Stimulated activated CD4-positive, alpha-beta T cell treated with anti-CD3 and anti-CD28 coated beads, Interleukin-4, amount 100 ng/mL, for 4 hours (primary cell): ENCODE data around the gene KDM3B.
A peak's percentile ranks its signal among the peaks of the same experiment; 100 is the strongest.
"Not testable (repeated sequence)": the region's sequence is repeated elsewhere in the genome, so short reads cannot be mapped to it uniquely, and the experiment has no call there.

Source experiments
- DNase-seq, 2 experiments: peaks; one replicate each; pipeline ENCODE4 v3.0.0-alpha.2; 2020

Gene KDM3B

GRCh38 chr5:138351056-138351455 is 1.4 kb upstream of the KDM3B start:
- no peak for DNase-seq

- no peak for DNase-seq
Measured at GRCh38 chr5:138351517-138351916, 968 bp upstream of the KDM3B start.

- DNase-seq, result peak; percentile 65 to 68
Measured at GRCh38 chr5:138352722-138353559, 456 bp downstream of the KDM3B start.

- DNase-seq, result no peak
Measured at GRCh38 chr5:138353560-138354080, 1.1 kb downstream of the KDM3B start.

- no peak for DNase-seq
Measured at GRCh38 chr5:138354387-138354786, 1.9 kb downstream of the KDM3B start.

GRCh38 chr5:138354926-138355378 is 2.5 kb downstream of the KDM3B start:
- peak; percentile 20 to 48 for DNase-seq

- DNase-seq, result no peak
Measured at GRCh38 chr5:138359621-138360020, 7.1 kb downstream of the KDM3B start.

- no peak for DNase-seq
Measured at GRCh38 chr5:138360941-138361452, 8.5 kb downstream of the KDM3B start.

- no peak for DNase-seq
Measured at GRCh38 chr5:138364576-138364975, 12.1 kb downstream of the KDM3B start.

- no peak for DNase-seq
Measured at GRCh38 chr5:138366632-138367382, 14.3 kb downstream of the KDM3B start.

- DNase-seq, result no peak
Measured at GRCh38 chr5:138369261-138369660, 16.8 kb downstream of the KDM3B start.

- no peak for DNase-seq
Measured at GRCh38 chr5:138369706-138370105, 17.2 kb downstream of the KDM3B start.

GRCh38 chr5:138370537-138370936 is 18.1 kb downstream of the KDM3B start:
- no peak for DNase-seq

- no peak for DNase-seq
Measured at GRCh38 chr5:138371454-138371853, 19.0 kb downstream of the KDM3B start.

- DNase-seq, result no peak
Measured at GRCh38 chr5:138372225-138372624, 19.7 kb downstream of the KDM3B start.

GRCh38 chr5:138372653-138373052 is 20.2 kb downstream of the KDM3B start:
- no peak for DNase-seq

GRCh38 chr5:138382347-138382746 is 29.9 kb downstream of the KDM3B start:
- DNase-seq, result no peak

GRCh38 chr5:138385660-138386059 is 33.2 kb downstream of the KDM3B start:
- DNase-seq, result no peak

GRCh38 chr5:138386290-138386689 is 33.8 kb downstream of the KDM3B start:
- DNase-seq, result no peak

GRCh38 chr5:138389332-138389731 is 36.8 kb downstream of the KDM3B start:
- no peak for DNase-seq

- not testable (repeated sequence) for DNase-seq
Measured at GRCh38 chr5:138389911-138390310, 37.4 kb downstream of the KDM3B start.

GRCh38 chr5:138391859-138392386 is 39.4 kb downstream of the KDM3B start:
- DNase-seq, result no peak

- DNase-seq, result no peak
Measured at GRCh38 chr5:138402640-138403039, 50.2 kb downstream of the KDM3B start.
